CD4-positive, CD25-positive, alpha-beta regulatory T cell (primary cell): ENCODE measurements around the gene APBA2. TPM values are rescaled to one million over a fixed set of nuclear protein-coding genes. Genes with fewer than 3 reads are reported as not detected.

Experiments used
- ATAC-seq, 2 donors: fragments of 150-1000 bp; cut with Tn5 transposase; one replicate each; pipeline ENCODE4 v1.10.0; 2021; ENCODE audit warnings: low read depth in 2 of 2, moderate number of reproducible peaks in 2 of 2, moderate library complexity in 1 of 2
- DNase-seq, 3 donors: peaks; one replicate each; pipeline versions ENCODE4 v3.0.0 to v3.0.0-alpha.2; 2012 to 2022; ENCODE audit warnings: mixed read lengths in 1 of 3
- H3K27ac ChIP-seq: one replicate; pipeline ENCODE4 v1.7.0; 2013; ENCODE audit warnings: mild to moderate bottlenecking, low read length; ENCODE audit not compliant: insufficient read depth, poor library complexity, severe bottlenecking
- H3K27me3 ChIP-seq: one replicate; pipeline ENCODE4 v1.7.0; 2013; ENCODE audit warnings: low read length; ENCODE audit not compliant: control insufficient read depth, insufficient read depth
- H3K36me3 ChIP-seq: one replicate; pipeline ENCODE4 v1.7.0; 2013; ENCODE audit warnings: mild to moderate bottlenecking, low read length, moderate library complexity; ENCODE audit not compliant: control insufficient read depth, insufficient read depth
- H3K4me1 ChIP-seq: 2 replicates; pipeline ENCODE4 v1.7.0; 2013; ENCODE audit warnings: mild to moderate bottlenecking, low read length; ENCODE audit not compliant: insufficient read depth, control insufficient read depth, poor library complexity, severe bottlenecking
- H3K4me3 ChIP-seq: one replicate; pipeline ENCODE4 v1.7.0; 2013; ENCODE audit warnings: low read depth, mild to moderate bottlenecking, low read length, moderate library complexity
- H3K9me3 ChIP-seq, 2 experiments: 1 replicate in 1 of 2; 2 replicates in 1 of 2; pipeline ENCODE4 v1.7.0; 2013; ENCODE audit warnings: low read length in 2 of 2, mild to moderate bottlenecking in 1 of 2, moderate library complexity in 1 of 2; ENCODE audit not compliant: control insufficient read depth in 2 of 2
- H3K27ac Mint-ChIP-seq, 3 donors: one replicate each; pipeline ENCODE4 v1.8.0; 2020 to 2022; ENCODE audit warnings: mild to moderate bottlenecking in 3 of 3, mixed read lengths in 3 of 3, moderate library complexity in 2 of 3
- H3K27me3 Mint-ChIP-seq: one replicate; pipeline ENCODE4 v1.8.0; 2022; ENCODE audit warnings: mild to moderate bottlenecking, mixed read lengths
- H3K36me3 Mint-ChIP-seq: one replicate; pipeline ENCODE4 v1.8.0; 2020; ENCODE audit warnings: mixed read lengths
- H3K4me1 Mint-ChIP-seq, 4 donors: one replicate each; pipeline ENCODE4 v1.8.0; 2020 to 2022; ENCODE audit warnings: mixed read lengths in 4 of 4, mild to moderate bottlenecking in 1 of 4
- H3K4me3 Mint-ChIP-seq, 4 donors: one replicate each; pipeline ENCODE4 v1.8.0; 2020 to 2022; ENCODE audit warnings: mild to moderate bottlenecking in 4 of 4, mixed read lengths in 4 of 4, moderate library complexity in 3 of 4
- H3K9me3 Mint-ChIP-seq, 7 donors: one replicate each; pipeline ENCODE4 v1.8.0; 2020 to 2022; ENCODE audit warnings: mixed read lengths in 7 of 7, mild to moderate bottlenecking in 3 of 7, moderate library complexity in 2 of 7
- polyA plus RNA-seq, 4 donors: library from polyadenylated mRNA; unstranded; fragments of 300-500 nt; fragmentation: Illumina TruSeq; gene quantifications; one replicate each; pipeline ENCODE4 v1.2.3, GENCODE V29; 2021
- total RNA-seq: library from RNA; stranded (reverse); gene quantifications from one replicate; pipeline ENCODE4 v1.2.3, GENCODE V29; 2022

APBA2 gene
- total and polyA plus RNA-seq, 5 donors from 2014 or later: 8.6 to 24.2 (median 13.9) TPM

- Mint-ChIP-seq H3K9me3 (peaks cover 0 to 2% (median 0%) of the 10 kb centered on the region in 7 donors), H3K36me3 (no peaks in the 10 kb centered on the region), H3K27me3 (peaks cover 6% of the 10 kb centered on the region), H3K4me1 (peaks cover 4 to 76% (median 24%) of the 10 kb centered on the region in 4 donors), H3K27ac (peak overlapping the region; percentile 24 to 81 (median 61)), H3K4me3 (peak overlapping the region in 2 of 4 donors; percentile 1 to 43)
- Histone ChIP-seq H3K9me3 (no peaks in the 10 kb centered on the region), H3K4me3 (no peak overlapping the region), H3K27me3 (no peaks in the 10 kb centered on the region), H3K4me1 (peaks cover 24% of the 10 kb centered on the region), H3K36me3 (no peaks in the 10 kb centered on the region), H3K27ac (no peak overlapping the region)
- ATAC-seq (no peak), DNase-seq (no peak)
Observed at GRCh38 chr15:28892789-28893610, 7.2 kb downstream of the APBA2 start.

GRCh38 chr15:28894631-28895030 is 8.9 kb downstream of the APBA2 start:
- Mint-ChIP-seq H3K9me3 (peaks cover 0 to 2% (median 0%) of the 10 kb centered on the region in 7 donors), H3K4me1 (peaks cover 9 to 75% (median 24%) of the 10 kb centered on the region in 4 donors), H3K27ac (peak overlapping the region in 2 of 3 donors; percentile 19 to 79), H3K4me3 (no peak overlapping the region), H3K36me3 (no peaks in the 10 kb centered on the region), H3K27me3 (peaks cover 2% of the 10 kb centered on the region)
- ATAC-seq (no peak), DNase-seq (no peak)
- Histone ChIP-seq H3K4me3 (no peak overlapping the region), H3K9me3 (no peaks in the 10 kb centered on the region), H3K27me3 (no peaks in the 10 kb centered on the region), H3K27ac (no peak overlapping the region), H3K4me1 (peaks cover 15% of the 10 kb centered on the region), H3K36me3 (no peaks in the 10 kb centered on the region)

- H3K27ac Mint-ChIP-seq: peak overlapping the region in 1 of 3 donors; percentile 51
Observed at GRCh38 chr15:28895146-28895545, 9.4 kb downstream of the APBA2 start.

GRCh38 chr15:28895566-28895965 is 9.8 kb downstream of the APBA2 start:
- H3K27ac ChIP-seq: no peak overlapping the region
- no peaks in the 10 kb centered on the region for H3K27me3 ChIP-seq
- ATAC-seq: no peak
- no peaks in the 10 kb centered on the region for H3K36me3 ChIP-seq
- H3K4me1 ChIP-seq: peaks cover 5% of the 10 kb centered on the region
- Mint-ChIP-seq H3K36me3 (no peaks in the 10 kb centered on the region), H3K4me1 (peaks cover 9 to 74% (median 17%) of the 10 kb centered on the region in 4 donors), H3K9me3 (peaks cover 0 to 2% (median 0%) of the 10 kb centered on the region in 7 donors), H3K27me3 (no peaks in the 10 kb centered on the region), H3K4me3 (no peak overlapping the region), H3K27ac (peak overlapping the region in 1 of 3 donors; percentile 51)
- no peak overlapping the region for H3K4me3 ChIP-seq
- DNase-seq: no peak
- no peaks in the 10 kb centered on the region for H3K9me3 ChIP-seq

More at GRCh38 chr15:28895146-28895545, 9.4 kb downstream of the APBA2 start:
- Mint-ChIP-seq H3K9me3 (peaks cover 0 to 2% (median 0%) of the 10 kb centered on the region in 7 donors), H3K36me3 (no peaks in the 10 kb centered on the region), H3K4me1 (peaks cover 9 to 74% (median 21%) of the 10 kb centered on the region in 4 donors), H3K4me3 (no peak overlapping the region), H3K27me3 (no peaks in the 10 kb centered on the region)
- Histone ChIP-seq H3K36me3 (no peaks in the 10 kb centered on the region), H3K27me3 (no peaks in the 10 kb centered on the region), H3K4me1 (peaks cover 10% of the 10 kb centered on the region), H3K4me3 (no peak overlapping the region), H3K27ac (no peak overlapping the region), H3K9me3 (no peaks in the 10 kb centered on the region)
- no peak for ATAC-seq
- no peak for DNase-seq

GRCh38 chr15:28896951-28897350 is 11.2 kb downstream of the APBA2 start:
- H3K36me3 ChIP-seq: no peaks in the 10 kb centered on the region

GRCh38 chr15:28897861-28898585 is 12.2 kb downstream of the APBA2 start:
- H3K9me3 ChIP-seq: no peaks in the 10 kb centered on the region
- no peaks in the 10 kb centered on the region for H3K36me3 ChIP-seq
- no peaks in the 10 kb centered on the region for H3K36me3 Mint-ChIP-seq
- no peak for ATAC-seq
- peak overlapping the region in 2 of 4 donors; percentile 14 to 15 for H3K4me3 Mint-ChIP-seq
- H3K4me1 Mint-ChIP-seq: peaks cover 0 to 70% (median 13%) of the 10 kb centered on the region in 4 donors
- H3K9me3 Mint-ChIP-seq: peaks cover 0 to 2% (median 0%) of the 10 kb centered on the region in 7 donors
- H3K4me3 ChIP-seq: no peak overlapping the region
- no peak overlapping the region for H3K27ac ChIP-seq
- no peaks in the 10 kb centered on the region for H3K27me3 Mint-ChIP-seq
- no peaks in the 10 kb centered on the region for H3K4me1 ChIP-seq
- DNase-seq: no peak
- H3K27me3 ChIP-seq: no peaks in the 10 kb centered on the region
- H3K27ac Mint-ChIP-seq: peak overlapping the region in 1 of 3 donors; percentile 21

More at GRCh38 chr15:28896951-28897350, 11.2 kb downstream of the APBA2 start:
- DNase-seq (no peak), ATAC-seq (no peak)
- peaks cover 0 to 2% (median 0%) of the 10 kb centered on the region in 7 donors for H3K9me3 Mint-ChIP-seq
- no peaks in the 10 kb centered on the region for H3K9me3 ChIP-seq
- peaks cover 0 to 72% (median 10%) of the 10 kb centered on the region in 4 donors for H3K4me1 Mint-ChIP-seq
- no peak overlapping the region for H3K4me3 ChIP-seq
- H3K36me3 Mint-ChIP-seq: no peaks in the 10 kb centered on the region
- no peak overlapping the region for H3K4me3 Mint-ChIP-seq
- H3K4me1 ChIP-seq: no peaks in the 10 kb centered on the region
- H3K27ac Mint-ChIP-seq: peak overlapping the region; percentile 12 to 52 (median 34)
- H3K27me3 ChIP-seq: no peaks in the 10 kb centered on the region
- no peaks in the 10 kb centered on the region for H3K27me3 Mint-ChIP-seq
- no peak overlapping the region for H3K27ac ChIP-seq

GRCh38 chr15:28899061-28899738 is 13.4 kb downstream of the APBA2 start:
- no peak overlapping the region for H3K27ac ChIP-seq
- H3K36me3 ChIP-seq: no peaks in the 10 kb centered on the region
- peak overlapping the region in 1 of 4 donors; percentile 21 for H3K4me3 Mint-ChIP-seq
- no peak overlapping the region for H3K4me3 ChIP-seq
- no peak for DNase-seq
- peaks cover 0 to 70% (median 13%) of the 10 kb centered on the region in 4 donors for H3K4me1 Mint-ChIP-seq
- H3K27me3 ChIP-seq: no peaks in the 10 kb centered on the region
- H3K9me3 ChIP-seq: no peaks in the 10 kb centered on the region
- no peaks in the 10 kb centered on the region for H3K4me1 ChIP-seq
- H3K36me3 Mint-ChIP-seq: no peaks in the 10 kb centered on the region
- H3K27me3 Mint-ChIP-seq: no peaks in the 10 kb centered on the region
- no peak for ATAC-seq
- H3K27ac Mint-ChIP-seq: peak overlapping the region in 2 of 3 donors; percentile 46 to 68
- H3K9me3 Mint-ChIP-seq: peaks cover 0 to 2% (median 0%) of the 10 kb centered on the region in 7 donors
